GM12878 (cell line): ENCODE data around the gene BTG2. TPM values are rescaled to one million over a fixed set of nuclear protein-coding genes. Genes with fewer than 3 reads are reported as not detected.
A peak's percentile ranks its signal among the peaks of the same experiment; 100 is the strongest.

Experiments used
- ATF3 ChIP-seq: IDR thresholded peaks from 2 replicates; pipeline ENCODE4 v1.6.1; 2011; ENCODE audit warnings: low read depth, mild to moderate bottlenecking, low read length, moderate library complexity, borderline replicate concordance; ENCODE audit errors: extremely low read depth
- CREB1 ChIP-seq: IDR thresholded peaks from 2 replicates; pipeline ENCODE4 v1.6.1; 2012; ENCODE audit warnings: low read depth, mild to moderate bottlenecking, inconsistent platforms
- DPF2 ChIP-seq: fragments of 450-650 bp; IDR thresholded peaks from 2 replicates; pipeline ENCODE4 v1.6.1; 2017; ENCODE audit warnings: mild to moderate bottlenecking
- EP300 ChIP-seq, 2 experiments: fragments of 150-350 bp in 1 of 2; IDR thresholded peaks; 2 replicates each; pipeline ENCODE4 v1.6.1; 2011 to 2012; ENCODE audit warnings: low read depth in 2 of 2, low read length in 2 of 2, borderline replicate concordance in 1 of 2, improper control_type of control experiment in 1 of 2, inconsistent platforms in 1 of 2; ENCODE audit not compliant: control insufficient read depth in 1 of 2
- EZH2 ChIP-seq: IDR thresholded peaks from 2 replicates; pipeline ENCODE4 v1.6.1; 2012; ENCODE audit warnings: low read depth, mild to moderate bottlenecking, control low read depth, inconsistent platforms, low read length, borderline replicate concordance; ENCODE audit not compliant: control insufficient read depth
- IRF5 ChIP-seq: fragments of 450-650 bp; IDR thresholded peaks from 2 replicates; pipeline ENCODE4 v1.6.1; 2017; ENCODE audit warnings: borderline replicate concordance
- KDM1A ChIP-seq: fragments of 200-600 bp; sonication (generic); IDR thresholded peaks from 2 replicates; pipeline ENCODE4 v1.6.1; 2016; ENCODE audit warnings: borderline replicate concordance
- LARP7 ChIP-seq: fragments of 450-650 bp; IDR thresholded peaks from 2 replicates; pipeline ENCODE4 v1.6.1; 2017; ENCODE audit warnings: mild to moderate bottlenecking
- NKRF ChIP-seq: fragments of 450-650 bp; conservative IDR thresholded peaks from 2 replicates; pipeline ENCODE4 v1.6.1; 2017; ENCODE audit warnings: mild to moderate bottlenecking, moderate library complexity
- POLR2AphosphoS5 ChIP-seq: IDR thresholded peaks from 2 replicates; pipeline ENCODE4 v1.6.1; 2011; ENCODE audit warnings: mild to moderate bottlenecking, low read length, inconsistent platforms
- PRDM15 ChIP-seq: fragments of 450-650 bp; formaldehyde crosslinking; IDR thresholded peaks from 2 replicates; pipeline ENCODE4 v1.4.0; 2020; ENCODE audit warnings: mild to moderate bottlenecking, moderate library complexity
- TAF1 ChIP-seq: IDR thresholded peaks from 2 replicates; pipeline ENCODE4 v1.6.1; 2011; ENCODE audit warnings: mild to moderate bottlenecking, low read depth, low read length, borderline replicate concordance
- TARDBP ChIP-seq: IDR thresholded peaks from 2 replicates; pipeline ENCODE4 v1.6.1; 2016; ENCODE audit warnings: borderline replicate concordance
- TCF12 ChIP-seq: IDR thresholded peaks from 2 replicates; pipeline ENCODE4 v1.6.1; 2011; ENCODE audit warnings: low read depth, mild to moderate bottlenecking, low read length
- YBX1 ChIP-seq: fragments of 450-650 bp; IDR thresholded peaks from 2 replicates; pipeline ENCODE4 v1.6.1; 2016; ENCODE audit warnings: antibody characterized with exemption
- ZBED1 ChIP-seq: IDR thresholded peaks from 2 replicates; pipeline ENCODE4 v1.6.1; 2016; ENCODE audit warnings: borderline replicate concordance
- ZBTB11 ChIP-seq: fragments of 450-650 bp; formaldehyde crosslinking; IDR thresholded peaks from 2 replicates; pipeline ENCODE4 v1.5.0; 2022; ENCODE audit warnings: mild to moderate bottlenecking, missing genetic modification characterization
- ZNF274 ChIP-seq: IDR thresholded peaks from one replicate; pipeline ENCODE4 v1.8.0; 2011; ENCODE audit not compliant: insufficient read length, insufficient read depth
- ZSCAN29 ChIP-seq: fragments of 450-650 bp; IDR thresholded peaks from 2 replicates; pipeline ENCODE4 v1.6.1; 2017; ENCODE audit warnings: mild to moderate bottlenecking, moderate library complexity
- polyA plus RNA-seq, 11 experiments: library from polyadenylated mRNA; depleted of rRNA in 4 of 11; unstranded in 6 of 11; stranded (reverse) in 5 of 11; fragments of >200 nt; fragmentation: Nextera tagmentation in 4 of 11; fragmentation: Illumina TruSeq in 1 of 11; extraction: Ambion mirVana in 4 of 11; extraction: Trizol in 1 of 11; gene quantifications; 1 replicate in 1 of 11; 2 replicates in 10 of 11; pipeline versions ENCODE4 v1.2.1 to v1.2.3, GENCODE V29; 2011 to 2016; ENCODE audit warnings: inconsistent platforms in 2 of 11, missing spikeins in 2 of 11, low read depth in 1 of 11
- total RNA-seq, 4 experiments: library from RNA; depleted of rRNA in 3 of 4; stranded (reverse); fragments of >200 nt in 3 of 4; fragmentation: Illumina TruSeq in 1 of 4; extraction: Trizol in 1 of 4; gene quantifications; 2 replicates each; pipeline versions ENCODE4 v1.2.1 to v1.2.3, GENCODE V29; 2013 to 2021

The BTG2 gene
- total and polyA plus RNA-seq, 10 of the 15 experiments (the other 5 are each of a cell fraction or from before 2014, with no cell fraction given): 23.3 to 160 (median 98.1) TPM

GRCh38 chr1:203289281-203289981 is 15.9 kb upstream of the BTG2 start (continued):
- TF ChIP-seq ZBTB11 (CRISPR knock-in tag) (no peak), POLR2AphosphoS5 (peak; percentile 96), ATF3 (no peak), TARDBP (no peak), NKRF (peak; percentile 7; the same call in 1 of the 2 replicates), TCF12 (peak; percentile 98), KDM1A (no peak), IRF5 (no peak), ZBED1 (peak; percentile 85; the same call in 1 of the 2 replicates), YBX1 (no peak), ZSCAN29 (no peak), ZNF274 (no peak), DPF2 (peak; percentile 97), EZH2 (no peak), EP300 (IDR thresholded peaks at IDR 0.05; ENCODE audit: borderline replicate concordance in 1 of 2, control insufficient read depth in 1 of 2, low read depth in 2 of 2, low read length in 2 of 2) (peak; percentile 97 to 98), CREB1 (no peak), LARP7 (no peak), PRDM15 (no peak), TAF1 (peak; percentile 79; the same call in 1 of the 2 replicates)
